ENCODE data around the gene TMEM184A.

GRCh38 chr7:1590887-1591286, 34.9 kb upstream of the TMEM184A start:
- TF ChIP-seq POLR2A (IDR thresholded peaks at IDR 0.05) (no peak), CTCF (IDR thresholded peaks at IDR 0.05) (no peak), POLR2AphosphoS5 (IDR thresholded peaks at IDR 0.05; ENCODE audit: insufficient read depth in 1 of 2, low read depth in 1 of 2) (no peak)
